ENCODE data around the gene POTEG. TPM values are rescaled to one million over a fixed set of nuclear protein-coding genes. Genes with fewer than 3 reads are reported as not detected.
A peak's percentile ranks its signal among the peaks of the same experiment; 100 is the strongest.
"Not testable (repeated sequence)": the region's sequence is repeated elsewhere in the genome, so short reads cannot be mapped to it uniquely, and the experiment has no call there.

POTEG gene
- total and polyA plus RNA-seq, 8 donors = not detected

DNA sequence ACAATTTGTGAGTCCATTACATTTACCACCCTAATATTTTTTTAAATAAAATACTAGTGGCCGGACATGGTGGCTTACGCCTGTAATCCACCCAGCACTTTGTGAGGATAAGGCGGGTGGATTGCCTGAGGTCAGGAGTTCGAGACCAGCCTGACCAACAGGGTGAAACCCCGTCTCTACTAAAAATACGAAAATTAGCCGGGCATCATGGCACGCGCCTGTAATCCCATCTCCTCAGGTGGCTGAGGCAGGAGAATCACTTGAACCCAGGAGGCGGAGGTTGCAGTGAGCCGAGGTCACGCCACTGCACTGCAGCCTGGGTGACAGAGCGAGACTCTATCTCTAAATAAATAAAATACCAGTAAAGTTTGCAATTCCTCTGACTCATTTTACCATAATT, 25.6 kb downstream of the POTEG start:
- H3K27me3 ChIP-seq; H3K4me3 ChIP-seq; H3K9me3 ChIP-seq; ATAC-seq; H3K27ac ChIP-seq; FAIRE-seq; H3K36me3 ChIP-seq; H3K4me1 ChIP-seq; intact Hi-C loops (cut with DNase I): not testable (repeated sequence)
- 60 to 63% methylated on average over 8 of the region's 13 CpGs for WGBS, 2 donors
- DNase-seq = peak in 1 of 6 donors; percentile 12

DNA sequence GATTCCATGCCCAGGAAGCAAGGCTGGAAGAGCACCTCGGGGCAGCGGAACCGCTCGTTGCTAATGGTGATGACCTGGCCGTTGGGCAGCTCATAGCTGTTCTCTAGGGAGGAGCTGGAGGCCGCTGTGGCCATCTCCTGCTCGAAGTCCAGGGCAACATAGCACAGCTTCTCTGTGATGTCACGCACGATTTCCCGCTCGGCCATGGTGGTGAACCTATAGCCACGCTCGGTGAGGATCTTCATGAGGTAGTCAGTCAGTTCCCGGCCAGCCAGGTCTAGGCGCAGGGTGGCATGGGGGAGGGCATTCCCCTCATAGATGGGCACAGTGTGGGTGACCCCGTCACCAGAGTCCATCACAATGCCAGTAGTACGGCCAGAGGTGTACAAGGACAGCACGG, 32.0 kb downstream of the POTEG start:
- H3K36me3 ChIP-seq; ATAC-seq; intact Hi-C loops (cut with DNase I); H3K4me1 ChIP-seq; H3K27me3 ChIP-seq; H3K4me3 ChIP-seq; FAIRE-seq; H3K9me3 ChIP-seq; H3K27ac ChIP-seq: not testable (repeated sequence)
- peak in 1 of 6 donors; percentile 40 for DNase-seq
- 68 to 85% methylated on average over 8 to 10 of the region's 18 CpGs for WGBS, 2 donors

DNA sequence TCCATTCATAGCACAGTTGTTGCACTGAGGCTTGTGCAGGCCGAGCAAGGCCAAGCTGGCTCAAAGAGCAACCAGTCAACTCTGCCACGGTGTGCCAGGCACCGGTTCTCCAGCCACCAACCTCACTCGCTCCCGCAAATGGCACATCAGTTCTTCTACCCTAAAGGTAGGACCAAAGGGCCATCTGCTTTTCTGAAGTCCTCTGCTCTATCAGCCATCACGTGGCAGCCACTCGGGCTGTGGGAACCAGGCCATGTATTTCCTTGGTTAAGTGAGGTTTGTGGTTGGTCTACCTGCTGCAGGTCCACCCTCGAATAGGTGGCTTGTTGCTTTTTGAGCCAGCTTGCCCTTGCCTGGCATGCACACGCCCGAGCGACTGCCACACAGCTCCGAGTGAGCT, 39.4 kb downstream of the POTEG start:
- H3K4me1 ChIP-seq; H3K4me3 ChIP-seq; H3K27ac ChIP-seq; intact Hi-C loops (cut with DNase I); H3K9me3 ChIP-seq; FAIRE-seq; H3K27me3 ChIP-seq; H3K36me3 ChIP-seq: not testable (repeated sequence)
- 76 to 81% methylated on average over 4 of the region's 12 CpGs for WGBS, 2 donors
- ATAC-seq = peak in 2 of 4 donors; percentile 26 to 41
- peak in 1 of 6 donors; percentile 78 for DNase-seq

DNA sequence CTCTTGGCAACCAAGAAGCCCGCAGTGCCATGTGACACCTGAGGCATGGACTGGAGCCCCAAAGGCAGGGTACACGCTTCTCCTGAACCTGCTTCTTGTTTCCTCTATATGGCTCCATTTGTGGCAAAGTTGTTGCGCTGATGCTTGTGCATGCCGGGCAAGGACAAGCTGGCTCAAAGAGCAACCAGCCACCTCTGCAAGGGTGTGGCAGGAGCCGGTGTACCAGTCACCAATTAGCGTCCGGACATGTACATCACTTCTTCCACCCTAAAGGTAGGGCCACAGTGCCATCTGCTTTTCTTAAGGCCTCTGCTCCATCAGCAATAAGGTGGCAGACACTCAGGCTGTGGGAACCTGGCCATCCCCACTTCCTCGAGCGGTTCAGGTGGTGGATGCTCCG, 43.9 kb downstream of the POTEG start:
- H3K27ac ChIP-seq; FAIRE-seq; H3K27me3 ChIP-seq; H3K4me3 ChIP-seq; ATAC-seq; H3K4me1 ChIP-seq; intact Hi-C loops (cut with DNase I); H3K9me3 ChIP-seq; H3K36me3 ChIP-seq: not testable (repeated sequence)
- peak in 1 of 6 donors; percentile 85 for DNase-seq
- WGBS, 2 donors = 72 to 77% methylated on average over 10 of the region's 10 CpGs

- 36 to 48% methylated on average over 2 to 3 of the region's 4 CpGs for WGBS, 2 donors
- intact Hi-C loops (cut with DNase I); FAIRE-seq; H3K27ac ChIP-seq; H3K36me3 ChIP-seq; H3K4me3 ChIP-seq; H3K9me3 ChIP-seq; ATAC-seq; H3K27me3 ChIP-seq; H3K4me1 ChIP-seq: not testable (repeated sequence)
- peak in 1 of 6 donors; percentile 88 for DNase-seq
These were observed 45.4 kb downstream of the POTEG start for GRCh38 chr14:19388741-19389140.

- FAIRE-seq; H3K4me3 ChIP-seq; H3K9me3 ChIP-seq; ATAC-seq; intact Hi-C loops (cut with DNase I); H3K4me1 ChIP-seq; H3K36me3 ChIP-seq; H3K27me3 ChIP-seq; H3K27ac ChIP-seq: not testable (repeated sequence)
- peak in 1 of 6 donors; percentile 77 for DNase-seq
- 51 to 67% methylated on average over 9 of the region's 9 CpGs for WGBS, 2 donors
These were observed 47.1 kb downstream of the POTEG start for GRCh38 chr14:19386996-19387395.

GRCh38 chr14:19386309-19386708, 47.8 kb downstream of the POTEG start:
- intact Hi-C loops (cut with DNase I); H3K9me3 ChIP-seq; H3K4me1 ChIP-seq; H3K36me3 ChIP-seq; H3K27me3 ChIP-seq; ATAC-seq; FAIRE-seq; H3K4me3 ChIP-seq; H3K27ac ChIP-seq: not testable (repeated sequence)
- DNase-seq = peak in 1 of 6 donors; percentile 82
- WGBS, 2 donors = 35 to 55% methylated on average over 2 to 3 of the region's 7 CpGs

- H3K9me3 ChIP-seq; H3K27ac ChIP-seq; intact Hi-C loops (cut with DNase I); H3K36me3 ChIP-seq; FAIRE-seq; ATAC-seq; H3K4me1 ChIP-seq; H3K4me3 ChIP-seq; DNase-seq; H3K27me3 ChIP-seq: not testable (repeated sequence)
- WGBS, 2 donors = 23 to 42% methylated on average over 2 to 3 of the region's 6 CpGs
These were observed 49.9 kb downstream of the POTEG start for GRCh38 chr14:19384088-19384781.

- H3K36me3 ChIP-seq; H3K4me1 ChIP-seq; H3K4me3 ChIP-seq; intact Hi-C loops (cut with DNase I); H3K27me3 ChIP-seq; FAIRE-seq; H3K9me3 ChIP-seq; H3K27ac ChIP-seq: not testable (repeated sequence)
- peak in 1 of 6 donors; percentile 79 for DNase-seq
- no CpG with 5 or more reads among the region's 6 CpGs for WGBS, 2 donors
- ATAC-seq = peak in 1 of 4 donors; percentile 29
These were observed 51.0 kb downstream of the POTEG start for GRCh38 chr14:19383008-19383584.

GRCh38 chr14:19380137-19380536, 54.0 kb downstream of the POTEG start:
- H3K27ac ChIP-seq; H3K27me3 ChIP-seq; H3K4me1 ChIP-seq; DNase-seq; ATAC-seq; intact Hi-C loops (cut with DNase I); H3K4me3 ChIP-seq; H3K36me3 ChIP-seq; H3K9me3 ChIP-seq: not testable (repeated sequence)
- 34 to 49% methylated on average over 1 of the region's 1 CpG for WGBS, 2 donors
- peak; percentile 20 for FAIRE-seq

GRCh38 chr14:19374451-19374903, 59.7 kb downstream of the POTEG start:
- WGBS, 2 donors = 67 to 77% methylated on average over 13 of the region's 13 CpGs
- H3K9me3 ChIP-seq; H3K27me3 ChIP-seq; intact Hi-C loops (cut with DNase I); FAIRE-seq; H3K36me3 ChIP-seq; H3K27ac ChIP-seq; H3K4me3 ChIP-seq; H3K4me1 ChIP-seq: not testable (repeated sequence)
- peak in 1 of 6 donors; percentile 75 for DNase-seq
- peak in 1 of 4 donors; percentile 36 for ATAC-seq

GRCh38 chr14:19372813-19373500, 61.2 kb downstream of the POTEG start:
- FAIRE-seq; intact Hi-C loops (cut with DNase I); H3K27me3 ChIP-seq; ATAC-seq; H3K4me3 ChIP-seq; H3K27ac ChIP-seq; H3K36me3 ChIP-seq; H3K9me3 ChIP-seq; H3K4me1 ChIP-seq: not testable (repeated sequence)
- DNase-seq = peak in 2 of 6 donors; percentile 57 to 92
- WGBS, 2 donors = 54 to 61% methylated on average over 49 of the region's 49 CpGs
